Astrocyte of the cerebellum (primary cell): ENCODE measurements around the gene TSPAN10.
"Not testable (repeated sequence)": the region's sequence is repeated elsewhere in the genome, so short reads cannot be mapped to it uniquely, and the experiment has no call there.

Source experiments
- DNase-seq: peaks from one replicate; pipeline ENCODE4 v3.0.0-alpha.2; 2011; ENCODE audit warnings: low read depth
- H3K4me3 ChIP-seq: 2 replicates; pipeline ENCODE4 v1.5.1; 2011; ENCODE audit warnings: mild to moderate bottlenecking, low read depth, low read length, moderate library complexity
- CTCF ChIP-seq: IDR thresholded peaks from 2 replicates; pipeline ENCODE4 v1.5.1; 2012; ENCODE audit warnings: low read length, low read depth, moderate library complexity, mild to moderate bottlenecking; ENCODE audit errors: missing control alignments
- in situ Hi-C: cut with HindIII; loops from 2 replicates; pipeline ENCODE4 v1.10.0; 2017; ENCODE audit warnings: low sequenced_read_pairs

Gene TSPAN10

GRCh38 chr17:81612172-81612970 lies 24.6 kb upstream of the TSPAN10 start:
- in situ Hi-C loops, result no loop called here
- no peak overlapping the region for H3K4me3 ChIP-seq
- no peak for DNase-seq
- TF ChIP-seq CTCF, result no peak

- in situ Hi-C loops, result no loop called here
- no peak for DNase-seq
- no peak for TF ChIP-seq CTCF
- no peak overlapping the region for H3K4me3 ChIP-seq
These were observed 21.5 kb upstream of the TSPAN10 start for GRCh38 chr17:81615401-81615930.

- in situ Hi-C loops, result no loop called here
- no peak overlapping the region for H3K4me3 ChIP-seq
- DNase-seq, result no peak
- TF ChIP-seq CTCF, result no peak
These were observed 20.1 kb upstream of the TSPAN10 start for GRCh38 chr17:81616877-81617276.

- DNase-seq, H3K4me3 ChIP-seq, in situ Hi-C loops: not testable (repeated sequence)
These were observed 18.7 kb upstream of the TSPAN10 start for GRCh38 chr17:81618307-81618706.

GRCh38 chr17:81621494-81622130 lies 15.4 kb upstream of the TSPAN10 start:
- in situ Hi-C loops, result no loop called here
- no peak for TF ChIP-seq CTCF
- no peak for DNase-seq
- H3K4me3 ChIP-seq, result no peak overlapping the region

- in situ Hi-C loops, result no loop called here
- H3K4me3 ChIP-seq, result no peak overlapping the region
- TF ChIP-seq CTCF, result no peak
- no peak for DNase-seq
These were observed 6.7 kb upstream of the TSPAN10 start for GRCh38 chr17:81630274-81630673.

- in situ Hi-C loops, result no loop called here
- DNase-seq, result no peak
- H3K4me3 ChIP-seq, result no peak overlapping the region
- no peak for TF ChIP-seq CTCF
These were observed 5.5 kb upstream of the TSPAN10 start for GRCh38 chr17:81631482-81631881.
